ENCODE measurements around the gene MRPL40. TPM values are rescaled to one million over a fixed set of nuclear protein-coding genes. Genes with fewer than 3 reads are reported as not detected.

Gene MRPL40
- polyA plus RNA-seq, 1 donor from 2014 or later: 32.5 TPM

- Histone ChIP-seq H3K9me2 (ENCODE audit: insufficient read depth, low read length) (no peaks in the 10 kb centered on the region), H3K36me3 (ENCODE audit: insufficient read depth, low read length) (peaks cover 4% of the 10 kb centered on the region), H3K4me2 (ENCODE audit: low read length) (no peak overlapping the region), H3K4me3 (ENCODE audit: low read length) (no peak overlapping the region), H3K27me3 (ENCODE audit: insufficient read depth, low read depth, low read length) (no peaks in the 10 kb centered on the region), H3K9me3 (ENCODE audit: low read length) (no peaks in the 10 kb centered on the region), H4K20me1 (ENCODE audit: insufficient read depth) (no peaks in the 10 kb centered on the region), H3K79me2 (replicated peaks; ENCODE audit: insufficient read depth, low read length) (no peaks in the 10 kb centered on the region), H3K9ac (ENCODE audit: low read length) (no peak overlapping the region), H3F3A (ENCODE audit: insufficient read depth, low read length, poor library complexity, severe bottlenecking) (no peaks in the 10 kb centered on the region), H3K27ac (ENCODE audit: low read length) (no peak overlapping the region), H2AFZ (ENCODE audit: low read depth, low read length) (no peak overlapping the region)
- no peak for TF ChIP-seq POLR2AphosphoS5 (IDR thresholded peaks at IDR 0.05)
These were observed 34.1 kb upstream of the MRPL40 start for GRCh38 chr22:19398206-19398605.

GRCh38 chr22:19398652-19399051, 33.7 kb upstream of the MRPL40 start:
- TF ChIP-seq MXI1 (conservative IDR thresholded peaks at IDR 0.05; ENCODE audit: poor library complexity, severe bottlenecking) (no peak), EZH2 (IDR thresholded peaks at IDR 0.05; ENCODE audit: borderline replicate concordance, insufficient read depth, low read length, poor library complexity, severe bottlenecking) (no peak), RAD21 (conservative IDR thresholded peaks at IDR 0.05) (no peak), CTCF (IDR thresholded peaks at IDR 0.05; ENCODE audit: poor library complexity, severe bottlenecking) (no peak)
- H3F3A ChIP-seq (ENCODE audit: insufficient read depth, low read length, poor library complexity, severe bottlenecking): no peaks in the 10 kb centered on the region
- no peak overlapping the region for H3K4me2 ChIP-seq (ENCODE audit: low read length)
- H3K27me3 ChIP-seq (ENCODE audit: insufficient read depth, low read depth, low read length): no peaks in the 10 kb centered on the region
- no peaks in the 10 kb centered on the region for H4K20me1 ChIP-seq (ENCODE audit: insufficient read depth)
- H2AFZ ChIP-seq (ENCODE audit: low read depth, low read length): no peak overlapping the region
- H3K9me3 ChIP-seq (ENCODE audit: low read length): no peaks in the 10 kb centered on the region
- no peaks in the 10 kb centered on the region for H3K9me2 ChIP-seq (ENCODE audit: insufficient read depth, low read length)
- peaks cover 4% of the 10 kb centered on the region for H3K36me3 ChIP-seq (ENCODE audit: insufficient read depth, low read length)
- no peak overlapping the region for H3K4me3 ChIP-seq (ENCODE audit: low read length)
- no peaks in the 10 kb centered on the region for H3K79me2 ChIP-seq (replicated peaks; ENCODE audit: insufficient read depth, low read length)
- H3K27ac ChIP-seq (ENCODE audit: low read length): no peak overlapping the region
- no peak overlapping the region for H3K9ac ChIP-seq (ENCODE audit: low read length)

GRCh38 chr22:19400881-19401280, 31.5 kb upstream of the MRPL40 start:
- H3K4me2 ChIP-seq (ENCODE audit: low read length): no peak overlapping the region
- no peaks in the 10 kb centered on the region for H3F3A ChIP-seq (ENCODE audit: insufficient read depth, low read length, poor library complexity, severe bottlenecking)
- TF ChIP-seq REST (IDR thresholded peaks at IDR 0.05; ENCODE audit: borderline replicate concordance): no peak
- no peak for TF ChIP-seq MXI1 (conservative IDR thresholded peaks at IDR 0.05; ENCODE audit: poor library complexity, severe bottlenecking)
- H3K9me2 ChIP-seq (ENCODE audit: insufficient read depth, low read length): no peaks in the 10 kb centered on the region
- peaks cover 4% of the 10 kb centered on the region for H3K36me3 ChIP-seq (ENCODE audit: insufficient read depth, low read length)
- no peak overlapping the region for H3K27ac ChIP-seq (ENCODE audit: low read length)
- H3K27me3 ChIP-seq (ENCODE audit: insufficient read depth, low read depth, low read length): no peaks in the 10 kb centered on the region
- no peak overlapping the region for H3K4me3 ChIP-seq (ENCODE audit: low read length)
- no peaks in the 10 kb centered on the region for H4K20me1 ChIP-seq (ENCODE audit: insufficient read depth)
- no peaks in the 10 kb centered on the region for H3K79me2 ChIP-seq (replicated peaks; ENCODE audit: insufficient read depth, low read length)
- H2AFZ ChIP-seq (ENCODE audit: low read depth, low read length): no peak overlapping the region
- H3K9ac ChIP-seq (ENCODE audit: low read length): no peak overlapping the region
- no peaks in the 10 kb centered on the region for H3K9me3 ChIP-seq (ENCODE audit: low read length)
